Measurements from ENCODE around the gene MACF1.

DNA sequence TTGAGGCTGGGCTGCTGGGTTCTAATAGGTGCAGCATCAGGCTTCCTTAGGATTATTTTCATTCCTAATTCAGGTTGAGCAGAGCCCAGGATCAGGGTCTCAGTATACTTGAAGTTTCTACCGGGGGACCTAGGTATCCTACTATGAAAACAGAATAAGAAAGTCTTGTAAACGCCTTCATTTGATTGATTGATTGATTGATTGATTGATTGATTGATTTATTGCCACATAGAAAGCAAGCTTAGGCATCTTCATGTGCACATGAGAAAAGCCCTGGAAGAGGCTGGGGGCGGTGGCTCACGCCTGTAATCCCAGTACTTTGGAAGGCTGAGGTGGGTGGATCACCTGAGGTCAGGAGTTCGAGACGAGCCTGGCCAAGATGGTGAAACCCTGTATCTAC lies 189.6 kb downstream of the MACF1 start:
- TF ChIP-seq EZH2phosphoT487 (IDR thresholded peaks at IDR 0.05; ENCODE audit: low read length) (no peak), EZH2 (optimal IDR thresholded peaks at IDR 0.05; ENCODE audit: low read depth, low read length) (no peak)
- TF ChIP-seq, protein P1, sequence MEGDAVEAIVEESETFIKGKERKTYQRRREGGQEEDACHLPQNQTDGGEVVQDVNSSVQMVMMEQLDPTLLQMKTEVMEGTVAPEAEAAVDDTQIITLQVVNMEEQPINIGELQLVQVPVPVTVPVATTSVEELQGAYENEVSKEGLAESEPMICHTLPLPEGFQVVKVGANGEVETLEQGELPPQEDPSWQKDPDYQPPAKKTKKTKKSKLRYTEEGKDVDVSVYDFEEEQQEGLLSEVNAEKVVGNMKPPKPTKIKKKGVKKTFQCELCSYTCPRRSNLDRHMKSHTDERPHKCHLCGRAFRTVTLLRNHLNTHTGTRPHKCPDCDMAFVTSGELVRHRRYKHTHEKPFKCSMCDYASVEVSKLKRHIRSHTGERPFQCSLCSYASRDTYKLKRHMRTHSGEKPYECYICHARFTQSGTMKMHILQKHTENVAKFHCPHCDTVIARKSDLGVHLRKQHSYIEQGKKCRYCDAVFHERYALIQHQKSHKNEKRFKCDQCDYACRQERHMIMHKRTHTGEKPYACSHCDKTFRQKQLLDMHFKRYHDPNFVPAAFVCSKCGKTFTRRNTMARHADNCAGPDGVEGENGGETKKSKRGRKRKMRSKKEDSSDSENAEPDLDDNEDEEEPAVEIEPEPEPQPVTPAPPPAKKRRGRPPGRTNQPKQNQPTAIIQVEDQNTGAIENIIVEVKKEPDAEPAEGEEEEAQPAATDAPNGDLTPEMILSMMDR (IDR thresholded peaks at IDR 0.05; ENCODE audit: low read length), result no peak
